H1 (cell line): ENCODE results near the gene TMPRSS9. TPM values are rescaled to one million over a fixed set of nuclear protein-coding genes. Genes with fewer than 3 reads are reported as not detected.

ENCODE experiments used
- CTCF ChIA-PET: fragments of 300-600 bp; sonication (Branson Sonifier 250); formaldehyde crosslinking; loops from one replicate; lab custom pipeline; 2021; ENCODE audit not compliant: partially characterized antibody; lab: Charles Lee
- POLR2A ChIA-PET: fragments of 300-600 bp; sonication (Branson Sonifier 250); formaldehyde crosslinking; loops from one replicate; lab custom pipeline; 2021; ENCODE audit warnings: inconsistent platforms; ENCODE audit not compliant: partially characterized antibody; lab: Charles Lee
- DNase-seq, 2 experiments: peaks; one replicate each; pipeline versions ENCODE4 v3.0.0 to v3.0.0-alpha.2; 2010 to 2022; ENCODE audit warnings: low spot score in 2 of 2, low read depth in 1 of 2, mixed read lengths in 1 of 2
- FAIRE-seq: peaks from 2 replicates; lab custom pipeline; 2011; peaks lifted over from hg19 to GRCh38; lab: Jason Lieb, UNC
- H2AFZ ChIP-seq: 2 replicates; pipeline ENCODE4 v1.8.1; 2012; ENCODE audit warnings: low read length, inconsistent platforms
- H2AK5ac ChIP-seq: 2 replicates; pipeline ENCODE4 v1.6.1; 2013; ENCODE audit warnings: low read depth, low read length
- H2BK120ac ChIP-seq: replicated peaks from 2 replicates; pipeline ENCODE3; 2013; ENCODE audit warnings: low read depth, low read length, inconsistent platforms
- H2BK12ac ChIP-seq: 2 replicates; pipeline ENCODE4 v1.6.1; 2013; ENCODE audit warnings: low read depth, low read length
- H2BK15ac ChIP-seq: 2 replicates; pipeline ENCODE4 v1.6.1; 2013; ENCODE audit warnings: low read length
- H2BK20ac ChIP-seq: 2 replicates; pipeline ENCODE4 v1.6.1; 2013; ENCODE audit warnings: low read length
- H2BK5ac ChIP-seq: 2 replicates; pipeline ENCODE4 v1.6.1; 2013; ENCODE audit warnings: low read depth, low read length
- H3K14ac ChIP-seq: 2 replicates; pipeline ENCODE4 v1.6.1; 2013; ENCODE audit warnings: inconsistent platforms; ENCODE audit not compliant: insufficient read length
- H3K18ac ChIP-seq: 2 replicates; pipeline ENCODE4 v1.6.1; 2013; ENCODE audit warnings: low read length; ENCODE audit errors: extremely low read depth
- H3K23ac ChIP-seq: 2 replicates; pipeline ENCODE4 v1.6.1; 2013; ENCODE audit warnings: inconsistent platforms; ENCODE audit not compliant: insufficient read length
- H3K23me2 ChIP-seq: 2 replicates; pipeline ENCODE4 v1.6.1; 2013; ENCODE audit warnings: low read depth, low read length
- H3K27ac ChIP-seq: 2 replicates; pipeline ENCODE4 v1.6.1; 2011; ENCODE audit warnings: low read depth, low read length, inconsistent platforms
- H3K27me3 ChIP-seq, 4 experiments: replicated peaks in 1 of 4; 1 replicate in 1 of 4; 2 replicates in 3 of 4; pipeline versions ENCODE4 v1.6.1 to v1.8.1; 2011 to 2013; ENCODE audit warnings: low read length in 3 of 4, mild to moderate bottlenecking in 3 of 4, inconsistent platforms in 2 of 4, mixed read lengths in 2 of 4, moderate library complexity in 1 of 4; ENCODE audit not compliant: control insufficient read depth in 3 of 4, insufficient read depth in 3 of 4; ENCODE audit errors: extremely low read depth in 1 of 4
- H3K36me3 ChIP-seq, 4 experiments: 2 replicates each; pipeline versions ENCODE4 v1.6.1 to v1.8.1; 2011 to 2013; ENCODE audit warnings: mild to moderate bottlenecking in 4 of 4, low read length in 3 of 4, moderate library complexity in 2 of 4, control low read depth in 1 of 4, inconsistent platforms in 1 of 4; ENCODE audit not compliant: insufficient read depth in 4 of 4, control insufficient read depth in 2 of 4
- H3K4ac ChIP-seq: replicated peaks from 2 replicates; pipeline ENCODE3; 2013; ENCODE audit warnings: low read length, low read depth, mixed read lengths, inconsistent platforms; ENCODE audit not compliant: insufficient read length
- H3K4me1 ChIP-seq, 4 experiments: replicated peaks in 1 of 4; 1 replicate in 1 of 4; 2 replicates in 3 of 4; pipeline versions ENCODE4 v1.6.1 to v1.8.1; 2011 to 2013; ENCODE audit warnings: low read length in 3 of 4, inconsistent platforms in 2 of 4, mixed read lengths in 1 of 4; ENCODE audit not compliant: insufficient read depth in 4 of 4, control insufficient read depth in 3 of 4
- H3K4me2 ChIP-seq, 2 experiments: 2 replicates each; pipeline versions ENCODE4 v1.6.1 to v1.8.1; 2011 to 2013; ENCODE audit warnings: low read depth in 2 of 2, low read length in 2 of 2, control low read depth in 1 of 2, inconsistent platforms in 1 of 2, mild to moderate bottlenecking in 1 of 2; ENCODE audit not compliant: insufficient read depth in 1 of 2
- H3K4me3 ChIP-seq, 4 experiments: fragments of 200-600, 300-600 bp in 1 of 4; sonication (generic), shearing (Covaris generic), sonication (Bioruptor Twin) in 1 of 4; 2 replicates each; pipeline versions ENCODE4 v1.5.1 to v1.8.1; 2011 to 2016; ENCODE audit warnings: low read length in 4 of 4, low read depth in 3 of 4, control low read depth in 2 of 4, inconsistent platforms in 2 of 4, mild to moderate bottlenecking in 2 of 4, mixed read lengths in 1 of 4, moderate library complexity in 1 of 4; ENCODE audit not compliant: insufficient read depth in 2 of 4; ENCODE audit errors: extremely low read depth in 1 of 4
- H3K56ac ChIP-seq: replicated peaks from 2 replicates; pipeline ENCODE3; 2013; ENCODE audit warnings: low read depth, mild to moderate bottlenecking, mixed read lengths, low read length, inconsistent platforms; ENCODE audit not compliant: insufficient read length
- H3K79me1 ChIP-seq: 2 replicates; pipeline ENCODE4 v1.6.1; 2013; ENCODE audit warnings: low read depth, low read length, control low read depth
- H3K79me2 ChIP-seq, 2 experiments: 2 replicates each; pipeline versions ENCODE4 v1.6.1 to v1.8.1; 2012 to 2013; ENCODE audit warnings: low read length in 2 of 2, mild to moderate bottlenecking in 2 of 2, inconsistent platforms in 1 of 2; ENCODE audit not compliant: insufficient read depth in 2 of 2, control insufficient read depth in 1 of 2
- H3K9ac ChIP-seq, 4 experiments: replicated peaks in 1 of 4; 1 replicate in 1 of 4; 2 replicates in 3 of 4; pipeline versions ENCODE4 v1.6.1 to v1.8.1; 2011 to 2013; ENCODE audit warnings: low read depth in 3 of 4, low read length in 3 of 4, control low read depth in 2 of 4, mild to moderate bottlenecking in 2 of 4, moderate library complexity in 2 of 4, inconsistent platforms in 1 of 4; ENCODE audit errors: extremely low read depth in 1 of 4
- H3K9me3 ChIP-seq, 2 experiments: 2 replicates each; pipeline versions ENCODE4 v1.6.1 to v1.8.1; 2012 to 2013; ENCODE audit warnings: mild to moderate bottlenecking in 2 of 2, moderate library complexity in 2 of 2, control low read depth in 1 of 2, inconsistent platforms in 1 of 2, low read depth in 1 of 2, low read length in 1 of 2, mixed read lengths in 1 of 2; ENCODE audit not compliant: insufficient read depth in 2 of 2
- H4K20me1 ChIP-seq, 2 experiments: replicated peaks in 1 of 2; 2 replicates each; pipeline versions ENCODE3 to v1.8.1; 2011 to 2013; ENCODE audit warnings: inconsistent platforms in 2 of 2, low read length in 2 of 2, mild to moderate bottlenecking in 1 of 2; ENCODE audit not compliant: insufficient read depth in 2 of 2, control insufficient read depth in 1 of 2
- H4K5ac ChIP-seq: 2 replicates; pipeline ENCODE4 v1.6.1; 2013; ENCODE audit warnings: low read length, low read depth, mixed read lengths, inconsistent platforms; ENCODE audit not compliant: insufficient read length
- H4K8ac ChIP-seq: 2 replicates; pipeline ENCODE4 v1.8.0; 2013; ENCODE audit warnings: mild to moderate bottlenecking, moderate library complexity, low read length, inconsistent platforms; ENCODE audit not compliant: insufficient read depth; ENCODE audit errors: extremely low read depth
- H4K91ac ChIP-seq: replicated peaks from 2 replicates; pipeline ENCODE3; 2013; ENCODE audit warnings: low read length, mixed read lengths, inconsistent platforms; ENCODE audit not compliant: insufficient read length
- ASH2L ChIP-seq: fragments of 200-600, 300-600 bp; sonication (generic); IDR thresholded peaks from one replicate; pipeline ENCODE4 v1.7.1; 2017; ENCODE audit warnings: low read length
- CTCF ChIP-seq, 3 experiments: IDR thresholded peaks; 1 replicate in 2 of 3; 2 replicates in 1 of 3; pipeline versions ENCODE4 v1.5.1 to v1.6.1; 2011; ENCODE audit warnings: low read length in 3 of 3, mild to moderate bottlenecking in 3 of 3, inconsistent platforms in 2 of 3, low read depth in 1 of 3, moderate library complexity in 1 of 3; ENCODE audit not compliant: insufficient read depth in 1 of 3; ENCODE audit errors: control extremely low read depth in 1 of 3
- EZH2 ChIP-seq: fragments of 200-600 bp; sonication (generic); IDR thresholded peaks from 2 replicates; pipeline ENCODE4 v1.7.1; 2012; ENCODE audit warnings: low read depth, mild to moderate bottlenecking, moderate library complexity, low read length, inconsistent platforms; ENCODE audit not compliant: severe bottlenecking
- HDAC2 ChIP-seq, 2 experiments: fragments of 300-600 bp in 1 of 2; sonication (generic) in 1 of 2; IDR thresholded peaks; 2 replicates each; pipeline ENCODE4 v1.6.1; 2011 to 2012; ENCODE audit warnings: low read depth in 2 of 2, low read length in 2 of 2, mild to moderate bottlenecking in 2 of 2, moderate library complexity in 2 of 2, borderline replicate concordance in 1 of 2, inconsistent platforms in 1 of 2
- MAFK ChIP-seq: IDR thresholded peaks from 2 replicates; pipeline ENCODE4 v1.6.1; 2012; ENCODE audit warnings: low read depth, mild to moderate bottlenecking, improper control_type of control experiment, low read length
- PHF8 ChIP-seq: fragments of 200-600 bp; sonication (generic); conservative IDR thresholded peaks from 2 replicates; pipeline ENCODE4 v1.7.1; 2012; ENCODE audit warnings: low read depth, mild to moderate bottlenecking, inconsistent platforms, low read length, moderate library complexity
- TAF7 ChIP-seq: optimal IDR thresholded peaks from 2 replicates; pipeline ENCODE3; 2011; ENCODE audit warnings: low read depth, mild to moderate bottlenecking, inconsistent platforms, low read length, moderate library complexity, borderline replicate concordance
- TEAD4 ChIP-seq: IDR thresholded peaks from 2 replicates; pipeline ENCODE4 v1.6.1; 2012; ENCODE audit warnings: low read depth, low read length, inconsistent platforms, mixed read lengths
- WGBS, 2 experiments: shearing (Covaris generic) in 1 of 2; methylation state at CpG; one replicate each; pipeline versions ENCODE4 v1.1.6 to v1.1.7; 2013 to 2015; ENCODE audit warnings: low lambda C conversion rate in 2 of 2, mixed read lengths in 2 of 2, inconsistent platforms in 1 of 2, low coverage in 1 of 2, missing lambda C conversion rate in 1 of 2; ENCODE audit not compliant: insufficient replicate concordance in 2 of 2, insufficient coverage in 1 of 2, insufficient read length in 1 of 2; ENCODE audit errors: extremely low coverage in 1 of 2, missing lambda C conversion rate in 1 of 2; 5-methylcytosine and 5-hydroxymethylcytosine counted together
- polyA plus RNA-seq, 7 experiments: library from polyadenylated mRNA; depleted of rRNA in 3 of 7; stranded (reverse) in 5 of 7; unstranded in 2 of 7; fragments of >200 nt in 5 of 7; fragments of 200-250 nt in 2 of 7; gene quantifications; 1 replicate in 5 of 7; 2 replicates in 1 of 7; 4 replicates in 1 of 7; pipeline versions ENCODE4 v1.2.1 to v1.2.3, GENCODE V29; 2011 to 2013; ENCODE audit warnings: missing spikeins in 2 of 7, mixed read lengths in 2 of 7
- total RNA-seq: library from RNA; stranded (reverse); fragmentation: NEBNext Ultra II Directional; extraction: Animal tissue kit (Norgen Biotek cat#: 25700); gene quantifications from 2 replicates; pipeline ENCODE4 v1.2.1, GENCODE V29; 2021

TMPRSS9 gene
- total and polyA plus RNA-seq, 2 of the 8 experiments (the other 6 are each of a cell fraction or from before 2014, with no cell fraction given), result 0.15 to 0.19 TPM

GRCh38 chr19:2409352-2409912, 49.4 kb downstream of the TMPRSS9 start:
- H2AFZ ChIP-seq, result no peak overlapping the region
- no peak overlapping the region for H2BK5ac ChIP-seq
- no peak overlapping the region for H3K23ac ChIP-seq
- no peak overlapping the region for H3K18ac ChIP-seq
- no peak overlapping the region for H3K14ac ChIP-seq
- H3K9me3 ChIP-seq, result peaks cover 0 to 6% of the 10 kb centered on the region in 2 experiments; a peak in 1 of 4 replicates
- no peak overlapping the region for H3K4me2 ChIP-seq
- no peak overlapping the region for H3K56ac ChIP-seq
- no peak overlapping the region for H2BK12ac ChIP-seq
- FAIRE-seq (no peak), DNase-seq (no peak)
- no peaks in the 10 kb centered on the region for H4K20me1 ChIP-seq
- CTCF ChIA-PET, result interaction anchor here (0.8 to 1.7 kb wide), 6 partner anchors 15 to 134 kb away, joined by 3 to 5 read pairs (median 3); no protein-coding TSS in a partner anchor
- no peaks in the 10 kb centered on the region for H3K36me3 ChIP-seq
- H2AK5ac ChIP-seq, result no peak overlapping the region
- H3K79me2 ChIP-seq, result no peaks in the 10 kb centered on the region
- H4K5ac ChIP-seq, result no peak overlapping the region
- H4K91ac ChIP-seq, result no peak overlapping the region
- no peaks in the 10 kb centered on the region for H3K79me1 ChIP-seq
- H2BK20ac ChIP-seq, result no peak overlapping the region
- H3K4ac ChIP-seq, result no peak overlapping the region
- no peak overlapping the region for H2BK15ac ChIP-seq
- H3K9ac ChIP-seq, result no peak overlapping the region
- H3K23me2 ChIP-seq, result no peaks in the 10 kb centered on the region
- H2BK120ac ChIP-seq, result no peak overlapping the region
- 83% methylated on average over 7 of the region's 7 CpGs; no CpG with 5 or more reads in 1 of the 2 experiments for WGBS, 2 experiments
- H3K4me1 ChIP-seq, result no peaks in the 10 kb centered on the region
- no peak overlapping the region for H4K8ac ChIP-seq
- H3K27me3 ChIP-seq, result peaks cover 0 to 2% (median 0%) of the 10 kb centered on the region in 4 experiments; a peak in 3 of 7 replicates
- H3K27ac ChIP-seq, result no peak overlapping the region
- no peak overlapping the region for H3K4me3 ChIP-seq
- POLR2A ChIA-PET, result interaction anchor here (0.6 to 5.8 kb wide), 6 partner anchors 13 to 385 kb away, joined by 3 to 32 read pairs (median 7); partner anchors contain the start of gene TIMM13
- TF ChIP-seq ASH2L (no peak), MAFK (no peak), TEAD4 (no peak), HDAC2 (IDR thresholded peaks at IDR 0.05; ENCODE audit: borderline replicate concordance in 1 of 2, low read depth in 2 of 2, low read length in 2 of 2) (no peak), PHF8 (no peak), CTCF (IDR thresholded peaks at IDR 0.05; ENCODE audit: control extremely low read depth in 1 of 3, insufficient read depth in 1 of 3, low read depth in 1 of 3, low read length in 3 of 3) (no peak), EZH2 (no peak), TAF7 (no peak)
